GM12872 (cell line): Measurements from ENCODE around the gene TPD52L2.

Experiments
- TF ChIP-seq, protein P1 (sequence below): IDR thresholded peaks from 3 replicates; pipeline ENCODE4 v1.5.1; 2011; ENCODE audit warnings: low read depth, mild to moderate bottlenecking, low read length, moderate library complexity; ENCODE audit not compliant: insufficient read depth

The TPD52L2 gene

GRCh38 chr20:63900413-63900812 is 35.3 kb downstream of the TPD52L2 start:
- TF ChIP-seq, protein P1, sequence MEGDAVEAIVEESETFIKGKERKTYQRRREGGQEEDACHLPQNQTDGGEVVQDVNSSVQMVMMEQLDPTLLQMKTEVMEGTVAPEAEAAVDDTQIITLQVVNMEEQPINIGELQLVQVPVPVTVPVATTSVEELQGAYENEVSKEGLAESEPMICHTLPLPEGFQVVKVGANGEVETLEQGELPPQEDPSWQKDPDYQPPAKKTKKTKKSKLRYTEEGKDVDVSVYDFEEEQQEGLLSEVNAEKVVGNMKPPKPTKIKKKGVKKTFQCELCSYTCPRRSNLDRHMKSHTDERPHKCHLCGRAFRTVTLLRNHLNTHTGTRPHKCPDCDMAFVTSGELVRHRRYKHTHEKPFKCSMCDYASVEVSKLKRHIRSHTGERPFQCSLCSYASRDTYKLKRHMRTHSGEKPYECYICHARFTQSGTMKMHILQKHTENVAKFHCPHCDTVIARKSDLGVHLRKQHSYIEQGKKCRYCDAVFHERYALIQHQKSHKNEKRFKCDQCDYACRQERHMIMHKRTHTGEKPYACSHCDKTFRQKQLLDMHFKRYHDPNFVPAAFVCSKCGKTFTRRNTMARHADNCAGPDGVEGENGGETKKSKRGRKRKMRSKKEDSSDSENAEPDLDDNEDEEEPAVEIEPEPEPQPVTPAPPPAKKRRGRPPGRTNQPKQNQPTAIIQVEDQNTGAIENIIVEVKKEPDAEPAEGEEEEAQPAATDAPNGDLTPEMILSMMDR: no peak

- TF ChIP-seq, protein P1: no peak
Observed at GRCh38 chr20:63903796-63904561, 38.9 kb downstream of the TPD52L2 start.

- TF ChIP-seq, protein P1: no peak
Observed at GRCh38 chr20:63908008-63908682, 43.1 kb downstream of the TPD52L2 start.

DNA sequence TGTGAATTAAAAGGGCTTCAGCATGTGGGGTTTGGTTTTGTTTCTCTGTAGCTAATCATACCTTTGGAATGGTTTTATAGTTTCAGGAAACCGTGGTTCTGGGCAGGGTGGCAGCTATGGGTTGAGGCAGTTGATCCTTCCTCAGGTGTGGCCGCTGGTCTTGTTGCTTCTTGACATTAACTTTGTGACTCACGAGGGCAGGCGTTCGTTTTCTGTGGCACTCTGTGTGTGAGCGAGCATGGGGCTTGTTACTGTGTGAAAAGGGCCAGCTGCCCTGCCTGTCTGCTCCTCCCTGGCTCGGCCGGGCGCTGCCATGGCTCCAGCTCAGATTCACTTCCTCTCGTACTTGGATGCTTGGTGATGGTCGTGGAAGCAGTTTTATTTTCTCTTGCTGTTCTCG is 46.1 kb downstream of the TPD52L2 start:
- TF ChIP-seq, protein P1: no peak

DNA sequence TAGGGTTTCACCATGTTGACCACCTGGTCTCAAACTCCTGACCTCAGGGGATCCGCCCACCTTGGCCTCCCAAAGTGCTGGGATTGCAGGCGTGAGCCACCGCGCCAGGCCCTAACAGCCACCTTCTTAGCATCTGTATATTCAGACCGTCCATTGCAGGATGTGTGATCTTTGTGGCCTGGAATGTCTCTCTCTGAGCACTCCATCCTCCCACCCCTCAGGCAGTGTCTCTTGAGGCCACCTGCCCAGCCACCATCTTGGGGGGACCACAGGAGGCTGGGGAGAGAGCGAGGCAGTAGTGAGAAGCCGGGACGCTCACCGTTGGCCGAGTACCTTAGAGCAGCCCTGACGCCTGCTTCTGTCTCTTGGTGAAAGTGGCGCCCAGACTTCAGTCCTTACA is 48.7 kb downstream of the TPD52L2 start:
- TF ChIP-seq, protein P1: no peak

DNA sequence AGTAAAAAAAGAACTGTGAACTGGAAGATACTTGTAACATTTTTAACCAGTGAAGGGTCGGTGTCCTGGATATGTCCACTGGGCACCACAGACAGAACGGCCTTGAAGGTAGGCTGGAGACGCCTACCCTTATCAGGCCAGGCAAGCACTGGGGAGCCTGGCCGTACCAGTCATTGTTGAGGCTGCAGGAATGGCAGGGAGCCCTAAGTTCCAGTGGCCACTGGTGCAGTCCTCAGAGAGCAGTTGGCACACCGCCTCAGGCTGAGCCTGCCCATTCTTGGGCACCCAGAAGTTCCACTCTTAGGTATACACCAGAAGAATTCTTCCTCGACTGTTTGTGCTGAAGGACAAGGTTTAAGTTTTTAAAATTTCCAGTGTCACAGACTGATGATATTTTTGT is 50.4 kb downstream of the TPD52L2 start:
- TF ChIP-seq, protein P1: no peak

- TF ChIP-seq, protein P1: no peak
Observed at GRCh38 chr20:63917811-63918210, 52.7 kb downstream of the TPD52L2 start.
